Stimulated activated CD4-positive, alpha-beta T cell treated with anti-CD3 and anti-CD28 coated beads, Interleukin-1b, Interleukin-23, amount 100 ng/mL, for 4 hours (primary cell): ENCODE data around the gene CLEC2D.
"Not testable (repeated sequence)": the region's sequence is repeated elsewhere in the genome, so short reads cannot be mapped to it uniquely, and the experiment has no call there.

Source experiments
- DNase-seq, 2 donors: peaks; one replicate each; pipeline ENCODE4 v3.0.0-alpha.2; 2020; ENCODE audit warnings: low read depth in 2 of 2

CLEC2D gene

GRCh38 chr12:9660046-9660445 lies 9.5 kb upstream of the CLEC2D start:
- no peak for DNase-seq

GRCh38 chr12:9661720-9662119 lies 7.8 kb upstream of the CLEC2D start:
- no peak for DNase-seq

- DNase-seq: no peak
Observed at GRCh38 chr12:9662488-9662887, 7.0 kb upstream of the CLEC2D start.

GRCh38 chr12:9667403-9668160 lies 1.9 kb upstream of the CLEC2D start:
- no peak for DNase-seq

GRCh38 chr12:9668161-9669018 lies 1.1 kb upstream of the CLEC2D start:
- DNase-seq: no peak

GRCh38 chr12:9669019-9669326 lies 540 bp upstream of the CLEC2D start:
- no peak for DNase-seq

GRCh38 chr12:9672340-9672739 lies 2.8 kb downstream of the CLEC2D start:
- DNase-seq: not testable (repeated sequence)

GRCh38 chr12:9673404-9674225 lies 4.1 kb downstream of the CLEC2D start:
- no peak for DNase-seq

GRCh38 chr12:9674226-9674590 lies 4.7 kb downstream of the CLEC2D start:
- no peak for DNase-seq

GRCh38 chr12:9682508-9682907 lies 13.0 kb downstream of the CLEC2D start:
- DNase-seq: not testable (repeated sequence)

GRCh38 chr12:9682949-9683348 lies 13.4 kb downstream of the CLEC2D start:
- DNase-seq: not testable (repeated sequence)

- not testable (repeated sequence) for DNase-seq
Observed at GRCh38 chr12:9685366-9685765, 15.9 kb downstream of the CLEC2D start.

GRCh38 chr12:9685915-9686314 lies 16.4 kb downstream of the CLEC2D start:
- DNase-seq: no peak

GRCh38 chr12:9687228-9687627 lies 17.7 kb downstream of the CLEC2D start:
- no peak for DNase-seq

- no peak for DNase-seq
Observed at GRCh38 chr12:9692909-9693308, 23.4 kb downstream of the CLEC2D start.

- no peak for DNase-seq
Observed at GRCh38 chr12:9694241-9694640, 24.7 kb downstream of the CLEC2D start.

- DNase-seq: not testable (repeated sequence)
Observed at GRCh38 chr12:9695150-9695549, 25.6 kb downstream of the CLEC2D start.

- not testable (repeated sequence) for DNase-seq
Observed at GRCh38 chr12:9695661-9696060, 26.1 kb downstream of the CLEC2D start.

GRCh38 chr12:9697619-9698018 lies 28.1 kb downstream of the CLEC2D start:
- no peak for DNase-seq

GRCh38 chr12:9698681-9699080 lies 29.2 kb downstream of the CLEC2D start:
- DNase-seq: no peak

- no peak for DNase-seq
Observed at GRCh38 chr12:9699269-9699897, 29.9 kb downstream of the CLEC2D start.
